Suprapubic skin (tissue), 4 donors: ENCODE measurements around the gene CRTAP. TPM values are rescaled to one million over a fixed set of nuclear protein-coding genes. Genes with fewer than 3 reads are reported as not detected.

Source experiments
- DNase-seq, 2 donors: peaks; one replicate each; pipeline ENCODE4 v3.0.0-alpha.2; 2019; ENCODE audit warnings: low spot score in 2 of 2
- H3K27ac ChIP-seq: fragments of 200-600 bp; sonication (generic); one replicate; pipeline ENCODE4 v1.5.1; 2019
- H3K27me3 ChIP-seq: fragments of 200-600 bp; sonication (generic); one replicate; pipeline ENCODE4 v1.5.1; 2019
- H3K36me3 ChIP-seq: fragments of 200-600 bp; sonication (generic); one replicate; pipeline ENCODE4 v1.5.1; 2019
- H3K4me1 ChIP-seq: fragments of 200-600 bp; sonication (generic); one replicate; pipeline ENCODE4 v1.5.1; 2019
- H3K4me3 ChIP-seq: fragments of 200-600 bp; sonication (generic); one replicate; pipeline ENCODE4 v1.5.1; 2019; ENCODE audit warnings: mild to moderate bottlenecking
- H3K9me3 ChIP-seq: fragments of 200-600 bp; sonication (generic); one replicate; pipeline ENCODE4 v1.5.1; 2019
- CTCF ChIP-seq, 2 donors: fragments of 200-600 bp in 1 of 2; fragments of 450-650 bp in 1 of 2; sonication (generic) in 1 of 2; IDR thresholded peaks; one replicate each; pipeline ENCODE4 v1.5.1; 2016 to 2019; ENCODE audit warnings: antibody characterized with exemption in 2 of 2, mild to moderate bottlenecking in 1 of 2, moderate library complexity in 1 of 2
- EP300 ChIP-seq: sonication (generic); formaldehyde crosslinking; IDR thresholded peaks from one replicate; pipeline ENCODE4 v1.6.1; 2017; ENCODE audit warnings: antibody characterized with exemption
- POLR2A ChIP-seq, 2 donors: fragments of 450-650 bp; IDR thresholded peaks; one replicate each; pipeline ENCODE4 v1.6.1; 2017; ENCODE audit warnings: antibody characterized with exemption in 2 of 2, mild to moderate bottlenecking in 2 of 2, moderate library complexity in 2 of 2
- POLR2AphosphoS5 ChIP-seq, 3 donors: sonication (generic); formaldehyde crosslinking; IDR thresholded peaks; one replicate each; pipeline ENCODE4 v1.6.1; 2017; ENCODE audit warnings: antibody characterized with exemption in 3 of 3
- WGBS: methylation state at CpG from one replicate; pipeline ENCODE4 v1.1.5; 2018; 5-methylcytosine and 5-hydroxymethylcytosine counted together
- total RNA-seq, 4 donors: library from RNA; depleted of rRNA; stranded (reverse); fragments of >200 nt; gene quantifications; one replicate each; pipeline ENCODE4 v1.1.0, GENCODE V29; 2016

The CRTAP gene
- total RNA-seq, 4 donors from 2014 or later: 99.5 to 162 (median 135) TPM

GRCh38 chr3:33196538-33196937 lies 82.7 kb downstream of the CRTAP start:
- Histone ChIP-seq H3K9me3 (no peaks in the 10 kb centered on the region), H3K27me3 (no peaks in the 10 kb centered on the region), H3K36me3 (no peaks in the 10 kb centered on the region), H3K4me1 (no peaks in the 10 kb centered on the region), H3K4me3 (no peak overlapping the region), H3K27ac (no peak overlapping the region)
- no peak for DNase-seq
- TF ChIP-seq POLR2A (IDR thresholded peaks at IDR 0.05) (no peak), POLR2AphosphoS5 (IDR thresholded peaks at IDR 0.05) (no peak), CTCF (IDR thresholded peaks at IDR 0.05) (no peak), EP300 (no peak)
- 83% methylated on average over 3 of the region's 3 CpGs for WGBS

Other genes starting within 250 kb of the CRTAP start
- gene CCR4, start 162.4 kb upstream of the CRTAP start, total RNA-seq: under 1 TPM in 3 of 4 donors, not detected in 1; 0.29 to 0.42 (median 0.34) TPM
- gene GLB1, start 16.9 kb upstream of the CRTAP start, total RNA-seq: 10 to 100 TPM; 27.1 to 42.6 (median 40.3) TPM
- gene TMPPE, start 16.9 kb upstream of the CRTAP start, total RNA-seq: 10 to 100 TPM in 3 of 4 donors, 1 to 10 TPM in 1; 9.7 to 17.1 (median 15.6) TPM
- gene SUSD5, start 104.8 kb downstream of the CRTAP start, total RNA-seq: 1 to 10 TPM in 3 of 4 donors, under 1 TPM in 1; 0.60 to 2.6 (median 1.4) TPM
- 1 to 10 TPM; 2.2 to 4.1 (median 3.3) TPM for gene FBXL2, start 163.4 kb downstream of the CRTAP start, total RNA-seq